Measurements from ENCODE around the gene HNRNPL.
"Not testable (repeated sequence)": the region's sequence is repeated elsewhere in the genome, so short reads cannot be mapped to it uniquely, and the experiment has no call there.

DNA sequence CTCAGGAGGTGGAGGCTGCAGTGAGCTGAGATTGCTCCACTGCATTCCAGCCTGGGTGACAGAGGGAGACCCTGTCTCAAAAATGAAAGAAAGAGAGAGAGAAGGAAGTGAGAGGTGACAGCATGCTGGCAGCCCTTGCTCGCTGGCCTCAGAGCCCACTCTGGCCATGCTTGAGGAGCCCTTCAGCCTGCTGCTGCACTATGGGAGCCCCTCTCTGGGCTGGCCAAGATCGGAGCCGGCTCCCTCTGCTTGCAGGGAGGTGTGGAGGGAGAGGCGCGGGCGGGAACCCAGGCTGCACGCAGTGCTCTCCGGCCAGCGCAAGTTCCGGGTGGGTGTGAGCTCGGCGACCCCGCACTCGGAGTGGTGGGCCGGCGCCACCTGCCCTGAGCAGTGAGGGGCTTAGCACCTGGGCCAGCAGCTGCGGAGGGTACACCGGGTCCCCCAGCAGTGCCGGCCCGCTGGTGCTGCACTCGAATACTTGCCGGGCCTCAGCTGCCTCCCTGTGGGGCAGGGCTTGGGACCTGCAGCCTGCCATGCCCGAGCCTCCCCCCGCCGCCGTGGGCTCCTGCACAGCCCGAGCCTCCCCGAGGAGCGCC is 28.5 kb downstream of the HNRNPL start:
- TF ChIP-seq, protein P1, sequence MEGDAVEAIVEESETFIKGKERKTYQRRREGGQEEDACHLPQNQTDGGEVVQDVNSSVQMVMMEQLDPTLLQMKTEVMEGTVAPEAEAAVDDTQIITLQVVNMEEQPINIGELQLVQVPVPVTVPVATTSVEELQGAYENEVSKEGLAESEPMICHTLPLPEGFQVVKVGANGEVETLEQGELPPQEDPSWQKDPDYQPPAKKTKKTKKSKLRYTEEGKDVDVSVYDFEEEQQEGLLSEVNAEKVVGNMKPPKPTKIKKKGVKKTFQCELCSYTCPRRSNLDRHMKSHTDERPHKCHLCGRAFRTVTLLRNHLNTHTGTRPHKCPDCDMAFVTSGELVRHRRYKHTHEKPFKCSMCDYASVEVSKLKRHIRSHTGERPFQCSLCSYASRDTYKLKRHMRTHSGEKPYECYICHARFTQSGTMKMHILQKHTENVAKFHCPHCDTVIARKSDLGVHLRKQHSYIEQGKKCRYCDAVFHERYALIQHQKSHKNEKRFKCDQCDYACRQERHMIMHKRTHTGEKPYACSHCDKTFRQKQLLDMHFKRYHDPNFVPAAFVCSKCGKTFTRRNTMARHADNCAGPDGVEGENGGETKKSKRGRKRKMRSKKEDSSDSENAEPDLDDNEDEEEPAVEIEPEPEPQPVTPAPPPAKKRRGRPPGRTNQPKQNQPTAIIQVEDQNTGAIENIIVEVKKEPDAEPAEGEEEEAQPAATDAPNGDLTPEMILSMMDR (IDR thresholded peaks at IDR 0.05) = not testable (repeated sequence)
- TF ChIP-seq EZH2 (IDR thresholded peaks at IDR 0.05; ENCODE audit: borderline replicate concordance, insufficient read depth, low read depth, low read length, poor library complexity, severe bottlenecking) = not testable (repeated sequence)
